Panc1 (cell line): Measurements from ENCODE around the gene CAMKK2. TPM values are rescaled to one million over a fixed set of nuclear protein-coding genes. Genes with fewer than 3 reads are reported as not detected.

Experiments used
- ATAC-seq: fragments of 200-7000 bp; cut with Tn5 transposase; 2 replicates; pipeline ENCODE4 v1.9.1; 2020; ENCODE audit warnings: mild to moderate bottlenecking, moderate library complexity
- BruUV-seq: library from RNA; stranded (reverse); fragments of 400-500 nt; replicated peaks from 2 replicates; lab custom pipeline; 2021; lab: Mats Ljungman, UMichigan
- CTCF ChIA-PET: fragments of 300-600 bp; sonication (Branson Sonifier 250); formaldehyde crosslinking; loops from one replicate; lab custom pipeline; 2022; ENCODE audit warnings: antibody characterized with exemption; lab: Charles Lee
- POLR2A ChIA-PET: fragments of 300-600 bp; sonication (Branson Sonifier 250); formaldehyde crosslinking; loops from one replicate; lab custom pipeline; 2022; ENCODE audit warnings: antibody characterized with exemption; lab: Charles Lee
- DNase-seq: peaks from one replicate; pipeline ENCODE4 v3.0.0-alpha.2; 2010; ENCODE audit warnings: low read depth, low spot score
- H3K27ac ChIP-seq: 2 replicates; pipeline ENCODE4 v1.5.1; 2011; ENCODE audit warnings: mild to moderate bottlenecking, low read length, inconsistent platforms
- H3K27me3 ChIP-seq: fragments of 200-500 bp; sonication (Bioruptor generic); 2 replicates; pipeline ENCODE4 v1.6.0; 2014; ENCODE audit warnings: low read length, inconsistent platforms; ENCODE audit not compliant: control insufficient read depth, insufficient read depth
- H3K36me3 ChIP-seq: fragments of 200-500 bp; sonication (Bioruptor generic); 2 replicates; pipeline ENCODE4 v1.5.1; 2014; ENCODE audit warnings: inconsistent platforms, mild to moderate bottlenecking, low read length, moderate library complexity; ENCODE audit not compliant: control insufficient read depth, insufficient read depth
- H3K4me1 ChIP-seq: 2 replicates; pipeline ENCODE4 v1.5.1; 2011; ENCODE audit warnings: inconsistent platforms, mild to moderate bottlenecking, low read length, moderate library complexity; ENCODE audit not compliant: control insufficient read depth, insufficient read depth
- H3K4me3 ChIP-seq, 2 experiments: 2 replicates each; pipeline ENCODE4 v1.5.1; 2011 to 2012; ENCODE audit warnings: low read depth in 2 of 2, low read length in 2 of 2, mild to moderate bottlenecking in 2 of 2, inconsistent platforms in 1 of 2, moderate library complexity in 1 of 2
- H3K9me3 ChIP-seq: fragments of 200-500 bp; sonication (Bioruptor generic); 2 replicates; pipeline ENCODE4 v1.5.1; 2014; ENCODE audit warnings: low read depth, mild to moderate bottlenecking, inconsistent platforms, low read length, moderate library complexity; ENCODE audit not compliant: control insufficient read depth, insufficient read depth
- POLR2AphosphoS5 ChIP-seq: IDR thresholded peaks from 2 replicates; pipeline ENCODE4 v1.6.1; 2012; ENCODE audit warnings: mild to moderate bottlenecking, low read depth, low read length, moderate library complexity
- SIN3A ChIP-seq: IDR thresholded peaks from 2 replicates; pipeline ENCODE4 v1.6.1; 2012; ENCODE audit warnings: low read depth, mild to moderate bottlenecking, low read length, moderate library complexity, borderline replicate concordance; ENCODE audit not compliant: insufficient read depth
- TCF7L2 ChIP-seq: IDR thresholded peaks from 2 replicates; pipeline ENCODE4 v1.6.1; 2011; ENCODE audit warnings: mild to moderate bottlenecking, low read depth, low read length, inconsistent platforms
- in situ Hi-C: cut with HindIII; loops from 2 replicates; pipeline ENCODE4 v1.10.0; 2016; ENCODE audit warnings: low sequenced_read_pairs, low pct_unique_long_range_greater_than_20kb
- intact Hi-C: fragments of 100-400 bp; cut with micrococcal nuclease; formaldehyde crosslinking; loops from one replicate; pipeline ENCODE4 v1.10.0; 2022; ENCODE audit not compliant: unreplicated experiment
- total RNA-seq: library from RNA; stranded (reverse); gene quantifications from one replicate; pipeline ENCODE4 v1.2.1, GENCODE V29; 2021; ENCODE audit not compliant: unreplicated experiment
- TF ChIP-seq, protein P1 (sequence below), 2 experiments: IDR thresholded peaks; 2 replicates each; pipeline ENCODE4 v1.6.1; 2011 to 2012; ENCODE audit warnings: low read depth in 2 of 2, control low read depth in 1 of 2, low read length in 1 of 2, mild to moderate bottlenecking in 1 of 2, moderate library complexity in 1 of 2; ENCODE audit not compliant: insufficient read depth in 1 of 2
- TF ChIP-seq, protein P2 (sequence below): fragments of 450-650 bp; IDR thresholded peaks from 2 replicates; pipeline ENCODE4 v1.5.1; 2017; ENCODE audit warnings: mild to moderate bottlenecking

The CAMKK2 gene
- total RNA-seq, 1 experiment from 2014 or later = 37.8 TPM

DNA sequence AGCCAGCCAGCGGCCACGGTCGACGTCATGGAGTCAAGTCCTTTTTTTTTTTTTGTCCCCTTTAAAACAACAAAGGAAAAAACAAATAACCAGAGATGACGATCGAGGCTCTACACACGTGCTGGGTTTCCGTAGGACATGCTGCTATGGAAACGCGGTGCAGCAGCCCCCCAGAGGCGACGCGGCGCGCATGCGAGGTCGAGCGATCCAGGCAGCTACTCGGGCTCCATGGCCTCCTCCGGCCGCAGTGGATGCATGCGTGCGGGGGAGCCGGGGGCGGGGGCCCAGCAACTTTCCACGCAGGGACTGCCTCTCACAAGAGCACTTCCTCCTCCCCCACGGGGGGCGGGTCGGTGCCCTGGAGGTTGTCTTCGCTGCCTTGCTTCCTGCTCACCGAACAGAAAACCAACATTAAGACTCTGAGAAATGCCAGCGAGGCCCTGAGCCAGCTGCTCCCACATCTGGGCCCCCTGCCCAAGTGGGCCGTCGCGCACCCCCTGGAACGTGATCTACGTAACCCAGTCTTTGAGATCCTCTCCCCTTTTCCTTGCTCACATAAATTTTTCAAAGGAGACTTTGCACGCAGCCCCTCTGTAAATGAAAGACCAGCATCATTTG is 55.9 kb downstream of the CAMKK2 start:
- no peak for TF ChIP-seq SIN3A
- TF ChIP-seq, protein P1, sequence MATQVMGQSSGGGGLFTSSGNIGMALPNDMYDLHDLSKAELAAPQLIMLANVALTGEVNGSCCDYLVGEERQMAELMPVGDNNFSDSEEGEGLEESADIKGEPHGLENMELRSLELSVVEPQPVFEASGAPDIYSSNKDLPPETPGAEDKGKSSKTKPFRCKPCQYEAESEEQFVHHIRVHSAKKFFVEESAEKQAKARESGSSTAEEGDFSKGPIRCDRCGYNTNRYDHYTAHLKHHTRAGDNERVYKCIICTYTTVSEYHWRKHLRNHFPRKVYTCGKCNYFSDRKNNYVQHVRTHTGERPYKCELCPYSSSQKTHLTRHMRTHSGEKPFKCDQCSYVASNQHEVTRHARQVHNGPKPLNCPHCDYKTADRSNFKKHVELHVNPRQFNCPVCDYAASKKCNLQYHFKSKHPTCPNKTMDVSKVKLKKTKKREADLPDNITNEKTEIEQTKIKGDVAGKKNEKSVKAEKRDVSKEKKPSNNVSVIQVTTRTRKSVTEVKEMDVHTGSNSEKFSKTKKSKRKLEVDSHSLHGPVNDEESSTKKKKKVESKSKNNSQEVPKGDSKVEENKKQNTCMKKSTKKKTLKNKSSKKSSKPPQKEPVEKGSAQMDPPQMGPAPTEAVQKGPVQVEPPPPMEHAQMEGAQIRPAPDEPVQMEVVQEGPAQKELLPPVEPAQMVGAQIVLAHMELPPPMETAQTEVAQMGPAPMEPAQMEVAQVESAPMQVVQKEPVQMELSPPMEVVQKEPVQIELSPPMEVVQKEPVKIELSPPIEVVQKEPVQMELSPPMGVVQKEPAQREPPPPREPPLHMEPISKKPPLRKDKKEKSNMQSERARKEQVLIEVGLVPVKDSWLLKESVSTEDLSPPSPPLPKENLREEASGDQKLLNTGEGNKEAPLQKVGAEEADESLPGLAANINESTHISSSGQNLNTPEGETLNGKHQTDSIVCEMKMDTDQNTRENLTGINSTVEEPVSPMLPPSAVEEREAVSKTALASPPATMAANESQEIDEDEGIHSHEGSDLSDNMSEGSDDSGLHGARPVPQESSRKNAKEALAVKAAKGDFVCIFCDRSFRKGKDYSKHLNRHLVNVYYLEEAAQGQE (IDR thresholded peaks at IDR 0.05; ENCODE audit: insufficient read depth in 1 of 2, low read depth in 2 of 2, low read length in 1 of 2) = no peak
- TF ChIP-seq, protein P2, sequence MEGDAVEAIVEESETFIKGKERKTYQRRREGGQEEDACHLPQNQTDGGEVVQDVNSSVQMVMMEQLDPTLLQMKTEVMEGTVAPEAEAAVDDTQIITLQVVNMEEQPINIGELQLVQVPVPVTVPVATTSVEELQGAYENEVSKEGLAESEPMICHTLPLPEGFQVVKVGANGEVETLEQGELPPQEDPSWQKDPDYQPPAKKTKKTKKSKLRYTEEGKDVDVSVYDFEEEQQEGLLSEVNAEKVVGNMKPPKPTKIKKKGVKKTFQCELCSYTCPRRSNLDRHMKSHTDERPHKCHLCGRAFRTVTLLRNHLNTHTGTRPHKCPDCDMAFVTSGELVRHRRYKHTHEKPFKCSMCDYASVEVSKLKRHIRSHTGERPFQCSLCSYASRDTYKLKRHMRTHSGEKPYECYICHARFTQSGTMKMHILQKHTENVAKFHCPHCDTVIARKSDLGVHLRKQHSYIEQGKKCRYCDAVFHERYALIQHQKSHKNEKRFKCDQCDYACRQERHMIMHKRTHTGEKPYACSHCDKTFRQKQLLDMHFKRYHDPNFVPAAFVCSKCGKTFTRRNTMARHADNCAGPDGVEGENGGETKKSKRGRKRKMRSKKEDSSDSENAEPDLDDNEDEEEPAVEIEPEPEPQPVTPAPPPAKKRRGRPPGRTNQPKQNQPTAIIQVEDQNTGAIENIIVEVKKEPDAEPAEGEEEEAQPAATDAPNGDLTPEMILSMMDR = no peak
- no peak for TF ChIP-seq POLR2AphosphoS5
- CTCF ChIA-PET = interaction anchor here (0.7 kb wide), 1 partner anchor 103 kb away, joined by 3 read pairs; no protein-coding TSS in a partner anchor
- intact Hi-C loops = no loop called here

DNA sequence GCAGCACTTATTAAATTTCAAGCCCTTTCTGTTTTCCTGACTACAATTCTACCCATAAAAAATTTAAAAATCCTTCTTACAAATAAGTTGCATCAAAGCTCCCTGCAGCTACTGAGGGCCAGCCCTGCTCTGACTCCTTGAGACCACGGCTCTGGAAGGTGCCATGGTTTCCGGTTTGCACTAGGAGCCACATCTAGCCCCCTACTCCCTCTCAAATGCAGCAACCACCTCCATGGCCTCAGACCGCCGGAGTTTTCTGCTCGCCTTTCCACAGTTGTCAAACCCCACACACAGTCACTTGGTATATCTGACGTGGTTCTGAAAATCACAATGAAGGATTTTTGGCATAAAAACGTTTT is 56.5 kb downstream of the CAMKK2 start:
- Histone ChIP-seq H3K27me3 (no peaks in the 10 kb centered on the region), H3K4me1 (no peaks in the 10 kb centered on the region), H3K9me3 (no peaks in the 10 kb centered on the region), H3K4me3 (no peak overlapping the region), H3K27ac (no peak overlapping the region), H3K36me3 (no peaks in the 10 kb centered on the region)
- CTCF ChIA-PET = no interaction called here
- TF ChIP-seq, protein P1 (IDR thresholded peaks at IDR 0.05; ENCODE audit: insufficient read depth in 1 of 2, low read depth in 2 of 2, low read length in 1 of 2) = no peak
- TF ChIP-seq POLR2AphosphoS5 (no peak), TCF7L2 (no peak), SIN3A (no peak)
- POLR2A ChIA-PET = no interaction called here
- ATAC-seq = no peak
- DNase-seq = no peak
- in situ Hi-C loops (no loop called here), intact Hi-C loops (no loop called here)
- TSS peak; percentile 57 for BruUV-seq

More for the DNA sequence above, 55.9 kb downstream of the CAMKK2 start:
- no peak overlapping the region for H3K27ac ChIP-seq
- in situ Hi-C loops = no loop called here
- H3K9me3 ChIP-seq = no peaks in the 10 kb centered on the region
- no TSS peak for BruUV-seq
- H3K36me3 ChIP-seq = no peaks in the 10 kb centered on the region
- no peaks in the 10 kb centered on the region for H3K4me1 ChIP-seq
- H3K27me3 ChIP-seq = no peaks in the 10 kb centered on the region
- ATAC-seq (no peak), DNase-seq (no peak)
- POLR2A ChIA-PET = no interaction called here
- no peak overlapping the region for H3K4me3 ChIP-seq
